DMS 273 (cell line): Measurements from ENCODE around the gene MED27.
A peak's percentile ranks its signal among the peaks of the same experiment; 100 is the strongest.
"Not testable (repeated sequence)": the region's sequence is repeated elsewhere in the genome, so short reads cannot be mapped to it uniquely, and the experiment has no call there.

Experiments
- DNase-seq: peaks from one replicate; lab custom pipeline; 2025; ENCODE audit not compliant: unreplicated experiment; lab: John Stamatoyannopoulos, UW

Gene MED27

GRCh38 chr9:132077881-132078698 lies 1.6 kb downstream of the MED27 start:
- DNase-seq = peak; percentile 58

DNA sequence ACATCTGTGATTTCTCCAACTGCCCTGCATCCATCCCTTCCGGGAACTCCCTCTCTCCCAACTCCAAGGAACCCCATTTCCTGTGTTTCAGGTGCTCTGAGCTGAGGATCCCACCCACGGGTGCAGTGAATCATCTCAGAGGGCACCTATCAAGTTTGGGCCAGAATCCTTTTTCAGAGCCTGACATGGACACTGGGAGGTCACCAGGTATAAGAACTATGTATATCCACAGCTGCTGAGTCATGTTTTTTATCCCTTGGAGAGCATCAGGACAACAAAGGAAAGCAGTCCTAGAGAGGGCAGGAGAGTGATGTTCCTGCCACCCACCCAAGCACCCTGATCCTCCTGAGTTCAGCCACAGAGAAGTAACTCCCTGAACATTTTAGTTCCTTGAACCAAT lies 3.8 kb downstream of the MED27 start:
- no peak for DNase-seq

DNA sequence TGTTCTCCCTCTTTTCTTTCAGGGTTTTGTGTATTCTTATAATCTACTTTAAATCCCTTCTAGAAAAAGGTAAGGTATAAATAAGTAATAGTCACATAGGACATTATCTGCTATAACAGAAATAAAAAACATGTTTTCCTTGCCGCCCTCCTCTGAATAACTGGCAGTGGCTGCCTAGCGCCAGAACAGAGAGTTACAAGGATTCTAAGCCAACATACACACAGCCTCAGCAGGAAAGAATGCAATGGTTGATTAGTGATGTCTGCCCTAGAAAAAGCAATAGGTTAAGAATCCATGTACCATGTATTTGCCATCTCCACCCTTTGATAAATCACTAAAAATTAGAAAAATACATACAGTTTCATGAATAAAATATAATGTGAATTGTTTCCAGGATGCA lies 4.9 kb downstream of the MED27 start:
- DNase-seq = no peak

GRCh38 chr9:132071847-132072507 lies 7.7 kb downstream of the MED27 start:
- DNase-seq = no peak

DNA sequence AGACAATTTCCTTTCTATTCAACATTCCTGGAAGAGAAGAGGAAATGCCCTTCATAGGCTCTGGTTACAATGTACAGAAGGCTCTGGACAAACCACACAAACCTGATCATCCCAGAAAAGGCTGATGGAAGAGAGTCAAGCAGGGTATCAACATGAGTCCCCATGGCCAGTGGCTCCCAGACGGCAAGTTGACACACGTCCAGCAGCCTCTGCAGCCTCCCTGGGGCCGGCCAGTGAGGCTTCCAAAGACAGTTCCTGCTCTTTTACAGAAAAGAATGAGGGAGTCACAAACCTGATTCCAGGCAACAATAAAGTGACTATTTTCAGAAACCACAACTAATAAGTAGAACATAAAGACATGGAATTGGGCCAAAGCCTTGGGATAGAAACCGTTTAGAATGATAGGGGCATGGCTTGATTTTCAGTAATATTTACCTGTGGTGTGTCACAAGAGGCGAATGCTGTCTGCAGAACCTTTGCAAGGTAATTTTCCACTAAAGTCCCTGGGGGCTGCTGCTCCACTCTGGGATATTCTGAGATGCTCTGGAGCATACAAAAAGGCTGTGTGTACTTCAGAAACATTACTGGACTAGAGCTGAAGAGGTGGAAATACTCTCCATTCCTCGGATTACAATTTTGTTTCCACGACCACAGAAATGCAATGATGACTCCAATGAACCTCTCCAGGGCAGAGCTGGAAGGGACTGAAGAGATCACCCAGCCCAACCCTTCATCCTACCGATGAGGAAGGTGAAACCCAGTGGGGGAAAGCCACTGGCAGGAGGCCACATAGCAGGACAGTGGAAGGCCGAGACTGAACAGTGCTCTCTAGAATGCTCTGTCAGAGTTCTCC lies 10.4 kb downstream of the MED27 start:
- DNase-seq = no peak

- DNase-seq = no peak
These were observed 11.1 kb downstream of the MED27 start for GRCh38 chr9:132068605-132069004.

DNA sequence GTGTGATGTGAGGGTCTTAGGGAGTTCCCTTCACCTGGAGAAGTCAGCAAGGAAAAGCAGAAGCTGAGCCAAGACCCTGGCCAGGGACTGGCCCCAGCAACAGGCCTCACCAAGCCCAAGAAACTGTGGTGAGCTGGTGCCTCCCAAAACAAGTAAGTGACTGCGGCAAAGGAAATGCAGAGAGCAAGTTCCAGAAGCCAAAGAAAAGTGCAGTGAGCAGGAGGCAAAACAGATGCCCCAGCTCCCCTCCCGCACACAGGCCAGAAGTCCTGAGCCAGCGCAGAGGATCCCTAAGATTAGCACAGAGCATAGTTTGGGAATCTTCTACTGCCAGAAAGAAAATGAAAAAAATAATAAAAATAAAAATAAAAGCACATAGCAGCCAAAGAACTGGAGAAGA lies 13.2 kb downstream of the MED27 start:
- DNase-seq = no peak

- DNase-seq = no peak
These were observed 13.6 kb downstream of the MED27 start for GRCh38 chr9:132066057-132066456.

DNA sequence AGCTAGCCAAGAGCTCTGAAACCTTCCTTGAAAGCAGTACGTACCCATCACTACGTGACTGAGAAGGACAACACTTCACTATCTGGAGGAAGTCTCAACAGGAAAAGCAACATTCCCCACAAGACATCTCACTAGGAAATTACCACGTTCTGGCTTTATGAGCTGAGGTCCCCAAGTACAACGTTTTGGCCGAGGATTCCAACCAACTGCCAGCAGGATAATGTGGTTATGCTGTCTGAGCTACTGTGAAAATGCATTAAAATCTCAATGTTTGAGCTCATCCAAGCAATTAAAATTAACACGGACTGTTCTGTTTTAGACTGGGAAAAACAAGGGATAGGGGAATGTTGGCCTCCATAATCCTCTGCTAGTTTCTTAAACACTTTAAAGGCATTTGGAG lies 16.4 kb downstream of the MED27 start:
- DNase-seq = no peak

DNA sequence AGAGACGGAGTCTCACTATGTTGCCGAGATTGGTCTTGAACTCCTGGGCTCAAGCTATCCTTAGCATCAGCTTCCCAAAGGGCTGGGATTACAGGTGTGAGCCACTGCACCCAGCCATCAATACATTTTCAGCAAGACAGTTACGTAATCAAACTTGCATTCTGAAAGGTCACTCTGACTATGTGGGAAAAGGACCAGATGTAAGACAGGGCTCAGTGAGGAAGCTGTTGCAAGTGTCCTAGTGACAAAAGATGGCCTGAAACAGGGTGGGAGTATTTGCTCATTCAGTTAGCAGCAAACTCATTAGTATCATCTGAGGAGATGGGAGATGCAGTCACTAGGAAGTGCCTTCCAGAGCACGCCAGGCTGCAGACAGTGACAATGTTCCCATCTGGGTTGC lies 16.9 kb downstream of the MED27 start:
- DNase-seq = no peak

DNA sequence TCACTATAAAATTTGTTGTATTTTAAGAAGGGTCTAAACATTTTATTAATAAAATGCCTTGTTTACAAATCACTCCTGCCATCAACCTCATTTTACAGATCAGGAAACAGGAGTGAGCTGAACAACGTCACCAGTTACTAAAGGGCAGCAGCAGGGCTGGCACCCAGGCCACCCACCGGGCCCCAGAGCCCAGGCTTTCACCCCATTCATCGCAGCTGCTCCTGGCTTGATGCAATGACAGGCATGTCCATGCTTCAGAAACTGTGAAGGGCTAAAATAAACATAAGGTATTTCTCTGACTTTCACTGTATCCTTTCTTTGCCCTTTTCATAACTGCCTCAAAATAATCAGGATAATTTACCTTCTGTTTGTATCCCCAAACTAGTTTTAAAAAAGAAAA lies 18.1 kb downstream of the MED27 start:
- no peak for DNase-seq

- DNase-seq = no peak
These were observed 20.3 kb downstream of the MED27 start for GRCh38 chr9:132059361-132059760.

DNA sequence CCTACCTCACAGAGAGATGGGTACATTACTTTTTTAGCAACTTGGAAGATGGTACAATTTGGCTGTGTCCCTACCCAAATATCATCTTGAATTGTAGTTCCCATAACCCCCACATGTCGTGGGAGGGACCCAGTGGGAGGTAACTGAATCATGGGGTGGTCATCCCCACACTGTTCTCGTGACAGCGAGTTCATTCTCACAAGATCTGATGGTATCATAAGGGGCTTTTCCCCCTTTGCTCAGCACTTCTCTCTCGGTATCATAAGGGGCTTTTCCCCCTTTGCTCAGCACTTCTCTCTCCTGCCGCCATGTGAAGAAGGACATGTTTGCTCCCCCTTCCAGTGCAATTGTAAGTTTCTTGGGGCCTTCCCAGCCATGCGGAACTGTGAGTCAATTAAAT lies 21.4 kb downstream of the MED27 start:
- not testable (repeated sequence) for DNase-seq

DNA sequence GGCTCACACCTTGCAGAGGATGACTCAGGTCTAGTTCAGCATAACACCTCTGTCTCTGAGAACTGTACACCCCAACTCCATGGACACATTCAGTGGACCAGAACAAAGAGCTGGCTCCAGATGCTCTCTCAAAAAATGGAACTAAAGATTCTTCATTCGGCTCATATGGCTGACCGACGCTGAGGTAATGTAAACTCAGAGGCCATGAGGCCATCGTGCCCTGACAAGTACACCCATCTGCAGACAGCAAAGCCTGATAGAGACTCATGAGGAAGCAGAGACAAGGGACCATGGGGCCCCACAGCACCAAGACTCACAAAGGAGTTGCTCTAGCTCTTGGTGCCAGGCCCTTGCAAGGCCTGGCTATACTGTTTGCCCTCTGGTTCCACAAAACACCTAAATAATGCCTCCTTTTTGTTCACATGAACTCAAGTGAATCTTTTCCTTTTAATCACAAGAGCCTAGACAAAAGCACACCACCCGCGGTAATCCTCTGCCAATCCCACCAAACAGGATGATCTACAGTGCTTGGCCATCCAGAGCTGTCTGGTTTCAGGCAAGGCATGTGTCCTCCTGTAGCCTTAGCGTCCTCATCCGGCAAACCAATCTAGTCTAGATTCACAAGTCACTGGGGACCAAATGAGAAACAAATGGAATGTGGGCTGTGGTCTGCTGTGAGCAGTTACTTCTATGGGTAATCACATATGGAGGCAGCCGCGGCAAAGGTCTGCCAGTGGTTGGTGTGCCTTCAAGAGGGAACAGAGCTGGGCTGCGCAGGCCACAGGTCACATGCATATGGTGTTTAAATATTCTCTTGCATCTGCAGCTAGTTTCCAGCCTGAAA lies 22.7 kb downstream of the MED27 start:
- DNase-seq = peak; percentile 13

- DNase-seq = peak; percentile 15
These were observed 23.9 kb downstream of the MED27 start for GRCh38 chr9:132055756-132056155.

DNA sequence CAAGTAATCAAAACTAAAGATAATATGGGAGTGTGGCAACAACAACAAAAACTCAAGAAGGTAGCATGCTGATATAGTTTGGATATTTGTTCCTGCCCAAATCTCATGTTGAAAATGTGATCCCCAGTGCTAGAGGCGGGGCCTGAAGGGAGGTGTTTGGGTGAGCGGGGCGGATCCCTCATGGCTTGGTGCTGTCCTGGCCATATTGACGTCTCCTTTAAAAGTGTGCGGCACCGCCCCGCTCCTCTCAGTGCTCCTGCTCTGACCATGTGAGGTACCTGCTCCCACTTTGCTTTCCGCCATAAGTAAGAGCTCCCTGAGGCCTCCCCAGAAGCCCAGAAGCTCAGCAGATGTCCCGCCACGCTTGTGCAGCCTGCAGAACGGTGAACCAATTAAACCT lies 25.6 kb downstream of the MED27 start:
- peak; percentile 48 for DNase-seq

- no peak for DNase-seq
These were observed 29.8 kb downstream of the MED27 start for GRCh38 chr9:132049900-132050299.

GRCh38 chr9:132049323-132049882 lies 30.3 kb downstream of the MED27 start:
- no peak for DNase-seq

- no peak for DNase-seq
These were observed 31.5 kb downstream of the MED27 start for GRCh38 chr9:132048201-132048600.

- no peak for DNase-seq
These were observed 33.2 kb downstream of the MED27 start for GRCh38 chr9:132046456-132046855.
